H54 (cell line): ENCODE measurements around the gene TRPM4.
"Not testable (repeated sequence)": the region's sequence is repeated elsewhere in the genome, so short reads cannot be mapped to it uniquely, and the experiment has no call there.

ENCODE experiments used
- DNase-seq: peaks from one replicate; pipeline ENCODE4 v3.0.0; 2011; ENCODE audit warnings: low spot score, mixed read lengths; ENCODE audit not compliant: insufficient read length
- FAIRE-seq: peaks from 3 replicates; lab custom pipeline; 2011; peaks lifted over from hg19 to GRCh38; lab: Jason Lieb, UNC
- POLR2A ChIP-seq: IDR thresholded peaks from 2 replicates; pipeline ENCODE4 v1.6.1; 2011; ENCODE audit warnings: low read depth, mild to moderate bottlenecking, low read length

The TRPM4 gene

DNA sequence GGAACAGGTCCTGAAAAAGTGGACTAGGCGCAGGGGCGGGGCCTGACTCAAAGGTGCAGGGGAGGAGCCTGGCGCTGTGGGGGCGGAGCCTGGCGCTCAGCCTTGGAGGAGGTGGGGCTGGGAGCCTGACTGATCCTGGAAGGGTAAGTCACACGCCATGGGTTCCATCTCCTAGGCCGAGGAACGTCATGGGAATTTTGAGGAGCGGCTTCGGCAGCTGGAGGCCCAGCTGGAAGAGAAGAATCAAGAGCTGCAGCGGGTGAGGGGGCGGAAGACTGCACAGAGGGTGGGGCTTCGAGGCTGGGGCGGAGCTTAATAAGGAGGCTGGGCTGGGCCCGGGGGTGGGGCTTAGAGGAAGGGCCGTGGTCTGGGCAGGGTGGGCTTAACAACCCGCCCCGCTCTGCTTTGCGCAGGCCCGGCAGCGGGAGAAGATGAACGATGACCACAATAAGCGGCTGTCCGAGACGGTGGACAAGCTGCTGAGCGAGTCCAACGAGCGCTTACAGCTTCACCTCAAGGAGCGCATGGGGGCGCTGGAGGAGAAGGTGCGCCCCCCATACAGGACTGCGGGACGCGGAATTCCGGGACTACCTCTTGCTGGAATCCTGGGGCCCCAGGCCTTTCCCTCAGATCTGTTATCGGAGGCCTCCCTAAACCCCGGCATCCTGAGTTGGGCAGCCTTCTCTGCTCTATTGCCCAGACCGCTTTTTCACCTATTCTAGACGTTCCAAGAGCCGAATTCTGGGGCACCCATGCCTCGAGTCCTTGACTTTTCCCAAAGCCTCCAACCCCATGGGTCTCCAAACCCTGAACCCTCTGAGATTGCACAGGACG, 23.8 kb upstream of the TRPM4 start:
- DNase-seq (no peak), FAIRE-seq (no peak)
- no peak for TF ChIP-seq POLR2A

GRCh38 chr19:49135686-49136085, 21.9 kb upstream of the TRPM4 start:
- no peak for FAIRE-seq
- TF ChIP-seq POLR2A: no peak
- no peak for DNase-seq

DNA sequence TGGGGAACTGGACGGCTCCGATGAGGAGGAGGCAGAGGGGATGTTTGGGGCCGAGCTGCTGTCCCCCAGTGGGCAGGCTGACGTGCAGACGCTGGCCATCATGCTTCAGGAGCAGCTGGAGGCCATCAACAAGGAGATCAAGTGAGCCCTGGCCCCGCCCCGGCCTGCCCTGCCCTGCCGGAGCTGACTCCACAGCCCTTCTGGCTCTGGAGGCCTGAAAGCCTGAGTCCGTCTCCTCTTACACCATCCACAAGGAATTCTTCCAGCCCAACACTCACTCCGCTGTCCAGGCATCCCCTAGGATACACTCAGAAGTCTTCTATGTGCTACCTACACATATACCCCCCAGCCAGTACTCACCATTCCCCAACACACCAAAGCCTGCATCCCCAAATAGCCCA, 20.8 kb upstream of the TRPM4 start:
- DNase-seq (no peak), FAIRE-seq (no peak)
- no peak for TF ChIP-seq POLR2A

GRCh38 chr19:49140951-49141350, 16.6 kb upstream of the TRPM4 start:
- no peak for TF ChIP-seq POLR2A
- no peak for DNase-seq
- no peak for FAIRE-seq

DNA sequence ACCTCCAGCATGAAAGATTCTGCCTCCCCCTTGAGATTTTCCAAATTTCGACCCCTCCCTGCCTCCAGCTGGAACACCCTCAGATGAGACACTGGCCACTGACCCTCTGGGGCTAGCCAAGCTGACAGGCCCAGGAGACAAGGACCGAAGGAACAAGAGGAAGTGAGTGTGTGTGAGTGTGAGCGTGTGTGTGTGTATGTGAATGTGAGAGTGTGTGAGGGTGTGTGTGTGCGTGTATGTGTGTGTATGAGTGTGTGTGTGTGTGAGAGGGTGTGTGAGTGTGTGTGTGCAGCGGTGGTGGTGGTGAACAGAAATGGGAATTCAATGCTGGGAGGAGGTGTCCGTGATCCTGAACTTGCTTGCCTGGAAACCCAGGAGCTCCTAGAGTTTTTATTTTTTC, 16.2 kb upstream of the TRPM4 start:
- TF ChIP-seq POLR2A: no peak
- FAIRE-seq (no peak), DNase-seq (no peak)

GRCh38 chr19:49142866-49143335, 14.7 kb upstream of the TRPM4 start:
- DNase-seq: peak; percentile 88
- FAIRE-seq: peak; percentile 77
- TF ChIP-seq POLR2A: peak; percentile 73

GRCh38 chr19:49145573-49146407, 11.8 kb upstream of the TRPM4 start:
- TF ChIP-seq POLR2A: no peak
- no peak for DNase-seq
- no peak for FAIRE-seq

GRCh38 chr19:49146408-49146770, 11.2 kb upstream of the TRPM4 start:
- DNase-seq, FAIRE-seq: not testable (repeated sequence)

GRCh38 chr19:49148044-49148682, 9.4 kb upstream of the TRPM4 start:
- FAIRE-seq (no peak), DNase-seq (no peak)
- no peak for TF ChIP-seq POLR2A

GRCh38 chr19:49148784-49149651, 8.6 kb upstream of the TRPM4 start:
- peak; percentile 26; the same call in 1 of the 2 replicates for TF ChIP-seq POLR2A
- DNase-seq (peak; percentile 77), FAIRE-seq (no peak)

DNA sequence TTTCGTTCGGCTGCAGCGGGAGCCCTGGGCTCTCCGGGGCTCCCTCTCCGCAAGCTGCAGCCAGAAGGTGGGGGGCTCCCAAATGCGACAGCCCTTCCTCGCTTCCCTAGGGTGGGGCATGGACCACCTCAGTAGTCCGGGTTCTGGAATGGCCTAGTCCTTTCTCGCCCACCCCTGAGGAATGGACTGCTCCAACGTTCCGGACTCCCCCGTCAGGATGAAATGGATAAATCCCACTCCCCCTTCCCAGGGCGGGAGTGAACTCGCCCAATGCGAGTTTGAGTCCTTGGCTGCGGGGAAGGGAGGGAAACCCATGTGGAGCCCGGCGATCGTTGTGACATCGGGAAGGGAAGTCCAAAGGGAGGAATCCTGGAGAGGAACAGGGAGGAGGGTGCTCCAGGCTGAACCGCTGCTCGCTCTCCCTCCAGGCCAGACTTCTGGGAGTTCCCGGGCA, 7.9 kb upstream of the TRPM4 start:
- DNase-seq: no peak
- no peak for TF ChIP-seq POLR2A
- FAIRE-seq: no peak

- no peak for FAIRE-seq
These were observed 7.3 kb upstream of the TRPM4 start for GRCh38 chr19:49150106-49150943.

GRCh38 chr19:49150944-49151243, 6.7 kb upstream of the TRPM4 start:
- no peak for DNase-seq
- no peak for TF ChIP-seq POLR2A
- no peak for FAIRE-seq

More at GRCh38 chr19:49150106-49150943, 7.3 kb upstream of the TRPM4 start:
- DNase-seq: no peak
- peak; percentile 27; the same call in 1 of the 2 replicates for TF ChIP-seq POLR2A
